ENCODE data around the gene ZNF467. TPM values are rescaled to one million over a fixed set of nuclear protein-coding genes. Genes with fewer than 3 reads are reported as not detected.

Gene ZNF467
- total RNA-seq, 1 experiment from 2014 or later, result 11.3 TPM

DNA sequence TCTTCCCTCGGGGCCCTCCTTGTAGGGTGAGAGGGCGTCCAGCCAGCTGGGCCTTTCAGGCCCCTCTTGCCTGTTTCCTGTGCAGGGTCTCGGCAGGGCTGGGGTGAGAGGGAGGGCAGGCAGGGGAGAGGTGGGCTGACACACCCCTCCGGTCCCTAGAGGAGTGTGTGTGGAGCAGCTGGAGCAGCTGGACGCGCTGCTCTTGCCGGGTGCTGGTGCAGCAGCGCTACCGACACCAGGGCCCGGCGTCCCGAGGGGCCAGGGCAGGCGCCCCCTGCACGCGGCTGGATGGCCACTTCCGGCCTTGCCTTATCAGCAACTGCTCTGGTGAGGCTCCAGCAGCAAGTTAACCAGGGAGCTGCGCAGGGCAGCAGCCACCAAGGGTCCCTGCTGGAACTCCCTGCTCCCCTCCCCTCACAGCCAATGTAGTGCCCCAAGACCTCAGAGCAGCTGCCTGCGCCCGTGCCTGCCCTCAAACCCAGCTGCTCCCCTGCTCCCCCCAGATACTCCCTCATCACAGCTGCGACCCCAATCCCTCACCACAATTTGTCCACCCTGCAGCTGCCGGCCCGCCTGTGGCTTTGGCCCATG lies 49.1 kb upstream of the ZNF467 start (continued):
- TF ChIP-seq, protein P1, sequence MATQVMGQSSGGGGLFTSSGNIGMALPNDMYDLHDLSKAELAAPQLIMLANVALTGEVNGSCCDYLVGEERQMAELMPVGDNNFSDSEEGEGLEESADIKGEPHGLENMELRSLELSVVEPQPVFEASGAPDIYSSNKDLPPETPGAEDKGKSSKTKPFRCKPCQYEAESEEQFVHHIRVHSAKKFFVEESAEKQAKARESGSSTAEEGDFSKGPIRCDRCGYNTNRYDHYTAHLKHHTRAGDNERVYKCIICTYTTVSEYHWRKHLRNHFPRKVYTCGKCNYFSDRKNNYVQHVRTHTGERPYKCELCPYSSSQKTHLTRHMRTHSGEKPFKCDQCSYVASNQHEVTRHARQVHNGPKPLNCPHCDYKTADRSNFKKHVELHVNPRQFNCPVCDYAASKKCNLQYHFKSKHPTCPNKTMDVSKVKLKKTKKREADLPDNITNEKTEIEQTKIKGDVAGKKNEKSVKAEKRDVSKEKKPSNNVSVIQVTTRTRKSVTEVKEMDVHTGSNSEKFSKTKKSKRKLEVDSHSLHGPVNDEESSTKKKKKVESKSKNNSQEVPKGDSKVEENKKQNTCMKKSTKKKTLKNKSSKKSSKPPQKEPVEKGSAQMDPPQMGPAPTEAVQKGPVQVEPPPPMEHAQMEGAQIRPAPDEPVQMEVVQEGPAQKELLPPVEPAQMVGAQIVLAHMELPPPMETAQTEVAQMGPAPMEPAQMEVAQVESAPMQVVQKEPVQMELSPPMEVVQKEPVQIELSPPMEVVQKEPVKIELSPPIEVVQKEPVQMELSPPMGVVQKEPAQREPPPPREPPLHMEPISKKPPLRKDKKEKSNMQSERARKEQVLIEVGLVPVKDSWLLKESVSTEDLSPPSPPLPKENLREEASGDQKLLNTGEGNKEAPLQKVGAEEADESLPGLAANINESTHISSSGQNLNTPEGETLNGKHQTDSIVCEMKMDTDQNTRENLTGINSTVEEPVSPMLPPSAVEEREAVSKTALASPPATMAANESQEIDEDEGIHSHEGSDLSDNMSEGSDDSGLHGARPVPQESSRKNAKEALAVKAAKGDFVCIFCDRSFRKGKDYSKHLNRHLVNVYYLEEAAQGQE (IDR thresholded peaks at IDR 0.05; ENCODE audit: low read depth), result no peak
- TF ChIP-seq, protein P2, sequence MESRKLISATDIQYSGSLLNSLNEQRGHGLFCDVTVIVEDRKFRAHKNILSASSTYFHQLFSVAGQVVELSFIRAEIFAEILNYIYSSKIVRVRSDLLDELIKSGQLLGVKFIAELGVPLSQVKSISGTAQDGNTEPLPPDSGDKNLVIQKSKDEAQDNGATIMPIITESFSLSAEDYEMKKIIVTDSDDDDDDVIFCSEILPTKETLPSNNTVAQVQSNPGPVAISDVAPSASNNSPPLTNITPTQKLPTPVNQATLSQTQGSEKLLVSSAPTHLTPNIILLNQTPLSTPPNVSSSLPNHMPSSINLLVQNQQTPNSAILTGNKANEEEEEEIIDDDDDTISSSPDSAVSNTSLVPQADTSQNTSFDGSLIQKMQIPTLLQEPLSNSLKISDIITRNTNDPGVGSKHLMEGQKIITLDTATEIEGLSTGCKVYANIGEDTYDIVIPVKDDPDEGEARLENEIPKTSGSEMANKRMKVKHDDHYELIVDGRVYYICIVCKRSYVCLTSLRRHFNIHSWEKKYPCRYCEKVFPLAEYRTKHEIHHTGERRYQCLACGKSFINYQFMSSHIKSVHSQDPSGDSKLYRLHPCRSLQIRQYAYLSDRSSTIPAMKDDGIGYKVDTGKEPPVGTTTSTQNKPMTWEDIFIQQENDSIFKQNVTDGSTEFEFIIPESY (IDR thresholded peaks at IDR 0.05; ENCODE audit: extremely low read depth, insufficient replicate concordance, low read length), result no peak
- TF ChIP-seq RAD21 (IDR thresholded peaks at IDR 0.05; ENCODE audit: low read depth) (no peak), SIN3A (IDR thresholded peaks at IDR 0.05; ENCODE audit: low read depth) (no peak)

DNA sequence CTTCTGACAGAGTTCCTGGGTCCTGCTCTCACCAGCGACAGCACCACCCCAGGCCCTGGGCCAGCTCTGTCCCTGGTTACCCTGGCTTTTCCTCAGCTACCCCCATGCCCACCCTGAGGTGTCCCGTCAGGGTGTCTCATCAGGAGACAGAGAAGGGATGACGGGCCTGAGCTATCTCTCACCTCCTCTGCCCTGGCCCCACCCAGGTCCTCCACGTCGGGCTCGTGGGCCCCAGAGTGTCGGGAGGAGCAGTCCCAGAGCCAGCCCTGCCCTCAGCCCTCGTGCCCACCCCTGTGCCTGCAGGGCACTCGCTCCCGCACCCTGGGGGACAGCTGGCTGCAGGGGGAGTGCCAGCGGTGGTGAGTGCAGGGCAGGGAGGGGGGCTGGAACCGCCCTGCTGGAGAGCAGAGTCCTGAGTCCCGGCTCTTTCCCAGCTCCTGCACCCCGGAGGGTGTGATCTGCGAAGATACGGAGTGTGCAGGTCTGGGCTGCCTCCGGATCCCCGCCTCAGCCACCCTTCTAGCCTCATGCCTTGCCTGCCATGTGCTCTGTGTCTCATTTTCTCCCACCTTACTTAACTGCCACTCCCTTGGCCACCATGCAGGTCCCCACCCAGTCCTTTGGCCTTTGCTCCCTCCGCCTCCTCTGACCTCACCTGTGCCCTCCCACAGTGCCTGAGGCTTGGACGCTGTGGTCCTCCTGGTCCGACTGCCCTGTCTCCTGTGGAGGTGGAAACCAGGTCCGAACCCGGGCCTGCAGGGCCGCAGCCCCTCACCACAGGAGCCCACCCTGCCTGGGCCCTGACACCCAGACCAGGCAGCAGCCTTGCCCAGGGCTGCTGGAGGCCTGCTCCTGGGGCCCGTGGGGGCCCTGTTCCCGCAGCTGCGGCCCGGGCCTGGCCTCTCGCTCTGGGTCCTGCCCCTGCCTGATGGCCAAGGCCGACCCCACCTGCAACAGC lies 48.1 kb upstream of the ZNF467 start:
- Histone ChIP-seq H3K4me3 (replicated peaks in 1 of 2; ENCODE audit: low read depth in 1 of 2, low read length in 2 of 2) (no peak overlapping the region), H3K27me3 (ENCODE audit: insufficient read depth, low read length) (no peaks in the 10 kb centered on the region), H3K9me2 (ENCODE audit: insufficient read depth) (no peaks in the 10 kb centered on the region), H3K79me2 (ENCODE audit: insufficient read depth, low read length) (no peaks in the 10 kb centered on the region), H3K9ac (ENCODE audit: low read length) (no peak overlapping the region), H3K9me3 (ENCODE audit: control insufficient read depth in 1 of 2, insufficient read depth in 1 of 2, low read depth in 1 of 2, low read length in 2 of 2) (no peaks in the 10 kb centered on the region), H2AFZ (ENCODE audit: low read depth, low read length, poor library complexity, severe bottlenecking) (no peak overlapping the region), H3K4me2 (ENCODE audit: low read length) (no peak overlapping the region), H3K4me1 (ENCODE audit: control insufficient read depth in 1 of 2, insufficient read depth in 2 of 2, low read length in 2 of 2) (no peaks in the 10 kb centered on the region), H4K20me1 (ENCODE audit: insufficient read depth) (no peaks in the 10 kb centered on the region), H3K36me3 (ENCODE audit: control insufficient read depth in 1 of 2, insufficient read depth in 2 of 2, low read length in 2 of 2) (no peaks in the 10 kb centered on the region), H3K27ac (ENCODE audit: low read depth, low read length) (no peak overlapping the region)
- intact Hi-C loops (cut with micrococcal nuclease), result no loop called here
- BruUV-seq (replicated peaks), result no TSS peak
- no peak for DNase-seq (ENCODE audit: low read depth, low spot score)
- RAD21 ChIA-PET (ENCODE audit: low non-redundant PET in 1 of 2, low total read pairs in 2 of 2, uncharacterized antibody in 2 of 2, unreplicated experiment in 2 of 2), result no interaction called here
- ATAC-seq, result no peak
- POLR2A ChIA-PET, result no interaction called here
- CTCF ChIA-PET, result no interaction called here
- TF ChIP-seq EZH2phosphoT487 (IDR thresholded peaks at IDR 0.05; ENCODE audit: borderline replicate concordance), result no peak
- TF ChIP-seq JUND (IDR thresholded peaks at IDR 0.05), result no peak
- TF ChIP-seq, protein P3, sequence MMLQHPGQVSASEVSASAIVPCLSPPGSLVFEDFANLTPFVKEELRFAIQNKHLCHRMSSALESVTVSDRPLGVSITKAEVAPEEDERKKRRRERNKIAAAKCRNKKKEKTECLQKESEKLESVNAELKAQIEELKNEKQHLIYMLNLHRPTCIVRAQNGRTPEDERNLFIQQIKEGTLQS (IDR thresholded peaks at IDR 0.05), result no peak
- no peak for TF ChIP-seq POLR2AphosphoS5 (IDR thresholded peaks at IDR 0.05; ENCODE audit: low read depth, low read length)
- TF ChIP-seq TCF7L2 (IDR thresholded peaks at IDR 0.05; ENCODE audit: borderline replicate concordance, extremely low read depth, insufficient read depth, insufficient read length), result no peak
- no peak for TF ChIP-seq SRF (IDR thresholded peaks at IDR 0.05; ENCODE audit: low read depth)
- TF ChIP-seq, protein P4, sequence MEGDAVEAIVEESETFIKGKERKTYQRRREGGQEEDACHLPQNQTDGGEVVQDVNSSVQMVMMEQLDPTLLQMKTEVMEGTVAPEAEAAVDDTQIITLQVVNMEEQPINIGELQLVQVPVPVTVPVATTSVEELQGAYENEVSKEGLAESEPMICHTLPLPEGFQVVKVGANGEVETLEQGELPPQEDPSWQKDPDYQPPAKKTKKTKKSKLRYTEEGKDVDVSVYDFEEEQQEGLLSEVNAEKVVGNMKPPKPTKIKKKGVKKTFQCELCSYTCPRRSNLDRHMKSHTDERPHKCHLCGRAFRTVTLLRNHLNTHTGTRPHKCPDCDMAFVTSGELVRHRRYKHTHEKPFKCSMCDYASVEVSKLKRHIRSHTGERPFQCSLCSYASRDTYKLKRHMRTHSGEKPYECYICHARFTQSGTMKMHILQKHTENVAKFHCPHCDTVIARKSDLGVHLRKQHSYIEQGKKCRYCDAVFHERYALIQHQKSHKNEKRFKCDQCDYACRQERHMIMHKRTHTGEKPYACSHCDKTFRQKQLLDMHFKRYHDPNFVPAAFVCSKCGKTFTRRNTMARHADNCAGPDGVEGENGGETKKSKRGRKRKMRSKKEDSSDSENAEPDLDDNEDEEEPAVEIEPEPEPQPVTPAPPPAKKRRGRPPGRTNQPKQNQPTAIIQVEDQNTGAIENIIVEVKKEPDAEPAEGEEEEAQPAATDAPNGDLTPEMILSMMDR (IDR thresholded peaks at IDR 0.05 in 2 of 3, conservative IDR thresholded peaks at IDR 0.05 in 1 of 3; ENCODE audit: borderline replicate concordance in 1 of 3, insufficient read depth in 1 of 3, low read depth in 2 of 3, low read length in 2 of 3), result no peak
- no peak for TF ChIP-seq ELF1 (IDR thresholded peaks at IDR 0.05; ENCODE audit: borderline replicate concordance, low read depth)
- TF ChIP-seq, protein P5, sequence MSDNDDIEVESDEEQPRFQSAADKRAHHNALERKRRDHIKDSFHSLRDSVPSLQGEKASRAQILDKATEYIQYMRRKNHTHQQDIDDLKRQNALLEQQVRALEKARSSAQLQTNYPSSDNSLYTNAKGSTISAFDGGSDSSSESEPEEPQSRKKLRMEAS (IDR thresholded peaks at IDR 0.05), result no peak
- TF ChIP-seq POLR2A (IDR thresholded peaks at IDR 0.05; ENCODE audit: borderline replicate concordance, extremely low read depth, insufficient read depth, insufficient read length), result no peak
- TF ChIP-seq CBX3 (IDR thresholded peaks at IDR 0.05; ENCODE audit: low read depth), result no peak

All from HCT116 (cell line).